Hepatic stellate cell (primary cell): Measurements from ENCODE around the gene CCDC40.
"Not testable (repeated sequence)": the region's sequence is repeated elsewhere in the genome, so short reads cannot be mapped to it uniquely, and the experiment has no call there.

Source experiments
- DNase-seq: peaks from one replicate; pipeline ENCODE4 v3.0.0; 2011; ENCODE audit warnings: low spot score

The CCDC40 gene

GRCh38 chr17:80035937-80036714 lies at the start of gene CCDC40:
Gene CCDC40, plus strand, starts transcription at chr17:80036642. Its CDS starts 21 bp downstream, at chr17:80036663.
- DNase-seq = peak; percentile 92

- DNase-seq = no peak
Observed at GRCh38 chr17:79987187-79987934, 49.1 kb upstream of the CCDC40 start.

- no peak for DNase-seq
Observed at GRCh38 chr17:79987935-79988184, 48.6 kb upstream of the CCDC40 start.

- DNase-seq = no peak
Observed at GRCh38 chr17:79988185-79988971, 48.1 kb upstream of the CCDC40 start.

- no peak for DNase-seq
Observed at GRCh38 chr17:79989106-79989835, 47.2 kb upstream of the CCDC40 start.

- DNase-seq = no peak
Observed at GRCh38 chr17:79990051-79990592, 46.3 kb upstream of the CCDC40 start.

GRCh38 chr17:79990704-79991103 lies 45.7 kb upstream of the CCDC40 start:
- no peak for DNase-seq

- peak; percentile 95 for DNase-seq
Observed at GRCh38 chr17:79991140-79991923, 45.1 kb upstream of the CCDC40 start.

- no peak for DNase-seq
Observed at GRCh38 chr17:79991924-79992648, 44.4 kb upstream of the CCDC40 start.

GRCh38 chr17:79992649-79993389 lies 43.6 kb upstream of the CCDC40 start:
- DNase-seq = no peak

GRCh38 chr17:79993390-79994227 lies 42.8 kb upstream of the CCDC40 start:
- DNase-seq = no peak

- DNase-seq = not testable (repeated sequence)
Observed at GRCh38 chr17:79994228-79994569, 42.2 kb upstream of the CCDC40 start.

GRCh38 chr17:79994602-79995001 lies 41.8 kb upstream of the CCDC40 start:
- DNase-seq = no peak

- DNase-seq = no peak
Observed at GRCh38 chr17:79995696-79996095, 40.7 kb upstream of the CCDC40 start.

- DNase-seq = no peak
Observed at GRCh38 chr17:79996291-79996690, 40.2 kb upstream of the CCDC40 start.

- no peak for DNase-seq
Observed at GRCh38 chr17:79997011-79997660, 39.3 kb upstream of the CCDC40 start.

GRCh38 chr17:80000136-80000535 lies 36.3 kb upstream of the CCDC40 start:
- no peak for DNase-seq
